Measurements from ENCODE around the gene TMEM50A.
A peak's percentile ranks its signal among the peaks of the same experiment; 100 is the strongest.
"Not testable (repeated sequence)": the region's sequence is repeated elsewhere in the genome, so short reads cannot be mapped to it uniquely, and the experiment has no call there.

TMEM50A gene

GRCh38 chr1:25336922-25337354 lies 1.2 kb upstream of the TMEM50A start:
- DNase-seq (ENCODE audit: low read depth in 2 of 2) = peak in 1 of 2 donors; percentile 7

- not testable (repeated sequence) for DNase-seq (ENCODE audit: low read depth in 2 of 2)
Measured at GRCh38 chr1:25337483-25338187, 499 bp upstream of the TMEM50A start.

- DNase-seq (ENCODE audit: low read depth in 2 of 2) = no peak
Measured at GRCh38 chr1:25338986-25339385, 852 bp downstream of the TMEM50A start.

GRCh38 chr1:25341746-25342145 lies 3.6 kb downstream of the TMEM50A start:
- DNase-seq (ENCODE audit: low read depth in 2 of 2) = no peak

- DNase-seq (ENCODE audit: low read depth in 2 of 2) = no peak
Measured at GRCh38 chr1:25342846-25343245, 4.7 kb downstream of the TMEM50A start.

GRCh38 chr1:25343872-25344271 lies 5.7 kb downstream of the TMEM50A start:
- DNase-seq (ENCODE audit: low read depth in 2 of 2) = no peak

- no peak for DNase-seq (ENCODE audit: low read depth in 2 of 2)
Measured at GRCh38 chr1:25347556-25347955, 9.4 kb downstream of the TMEM50A start.

GRCh38 chr1:25349606-25350005 lies 11.5 kb downstream of the TMEM50A start:
- DNase-seq (ENCODE audit: low read depth in 2 of 2) = no peak

GRCh38 chr1:25355841-25356395 lies 17.8 kb downstream of the TMEM50A start:
- DNase-seq (ENCODE audit: low read depth in 2 of 2) = no peak

GRCh38 chr1:25356441-25356840 lies 18.3 kb downstream of the TMEM50A start:
- no peak for DNase-seq (ENCODE audit: low read depth in 2 of 2)

- no peak for DNase-seq (ENCODE audit: low read depth in 2 of 2)
Measured at GRCh38 chr1:25356848-25357247, 18.7 kb downstream of the TMEM50A start.

- DNase-seq (ENCODE audit: low read depth in 2 of 2) = no peak
Measured at GRCh38 chr1:25360596-25361581, 22.8 kb downstream of the TMEM50A start.

GRCh38 chr1:25361901-25362300 lies 23.8 kb downstream of the TMEM50A start:
- DNase-seq (ENCODE audit: low read depth in 2 of 2) = no peak

- DNase-seq (ENCODE audit: low read depth in 2 of 2) = not testable (repeated sequence)
Measured at GRCh38 chr1:25362634-25363559, 24.8 kb downstream of the TMEM50A start.

GRCh38 chr1:25369241-25369640 lies 31.1 kb downstream of the TMEM50A start:
- no peak for DNase-seq (ENCODE audit: low read depth in 2 of 2)

GRCh38 chr1:25369691-25370271 lies 31.6 kb downstream of the TMEM50A start:
- DNase-seq (ENCODE audit: low read depth in 2 of 2) = not testable (repeated sequence)

- DNase-seq (ENCODE audit: low read depth in 2 of 2) = not testable (repeated sequence)
Measured at GRCh38 chr1:25371757-25372156, 33.6 kb downstream of the TMEM50A start.

GRCh38 chr1:25378367-25378766 lies 40.2 kb downstream of the TMEM50A start:
- DNase-seq (ENCODE audit: low read depth in 2 of 2) = not testable (repeated sequence)

GRCh38 chr1:25382543-25382942 lies 44.4 kb downstream of the TMEM50A start:
- DNase-seq (ENCODE audit: low read depth in 2 of 2) = not testable (repeated sequence)

- DNase-seq (ENCODE audit: low read depth in 2 of 2) = not testable (repeated sequence)
Measured at GRCh38 chr1:25383090-25383489, 45.0 kb downstream of the TMEM50A start.

GRCh38 chr1:25383875-25384274 lies 45.7 kb downstream of the TMEM50A start:
- DNase-seq (ENCODE audit: low read depth in 2 of 2) = not testable (repeated sequence)

Measured in stimulated activated CD4-positive, alpha-beta T cell treated with anti-CD3 and anti-CD28 coated beads, Interleukin-15, amount 100 ng/mL, for 48 hours (primary cell).